Fibroblast of lung (primary cell): ENCODE measurements around the gene SLC25A44. TPM values are rescaled to one million over a fixed set of nuclear protein-coding genes. Genes with fewer than 3 reads are reported as not detected.
"Not testable (repeated sequence)": the region's sequence is repeated elsewhere in the genome, so short reads cannot be mapped to it uniquely, and the experiment has no call there.

Experiments used
- DNase-seq, 2 donors: peaks; one replicate each; pipeline versions ENCODE4 v3.0.0 to v3.0.0-alpha.2; 2010; ENCODE audit warnings: low read depth in 2 of 2
- H2AFZ ChIP-seq: 2 replicates; pipeline ENCODE4 v1.5.1; 2012; ENCODE audit warnings: low read length, control low read depth, inconsistent platforms
- H3K27ac ChIP-seq: 2 replicates; pipeline ENCODE4 v1.5.1; 2011; ENCODE audit warnings: low read length, control low read depth; ENCODE audit not compliant: insufficient read depth
- H3K27me3 ChIP-seq: 2 replicates; pipeline ENCODE4 v1.5.1; 2011; ENCODE audit warnings: mild to moderate bottlenecking, low read length; ENCODE audit not compliant: control insufficient read depth, insufficient read depth
- H3K36me3 ChIP-seq: 2 replicates; pipeline ENCODE4 v1.5.1; 2011; ENCODE audit warnings: low read length; ENCODE audit not compliant: control insufficient read depth, insufficient read depth
- H3K4me1 ChIP-seq: 2 replicates; pipeline ENCODE4 v1.5.1; 2011; ENCODE audit warnings: low read length; ENCODE audit not compliant: control insufficient read depth, insufficient read depth; ENCODE audit errors: extremely low read depth
- H3K4me2 ChIP-seq: 2 replicates; pipeline ENCODE4 v1.5.1; 2011; ENCODE audit warnings: low read length, control low read depth; ENCODE audit not compliant: insufficient read depth; ENCODE audit errors: extremely low read depth
- H3K4me3 ChIP-seq, 4 experiments: fragments of 200-600 bp in 1 of 4; sonication (generic) in 1 of 4; replicated peaks in 1 of 4; 2 replicates each; pipeline ENCODE4 v1.5.1; 2011 to 2016; ENCODE audit warnings: low read length in 4 of 4, low read depth in 3 of 4, mild to moderate bottlenecking in 3 of 4, control low read depth in 2 of 4, inconsistent platforms in 1 of 4, mixed read lengths in 1 of 4; ENCODE audit not compliant: insufficient read depth in 1 of 4; ENCODE audit errors: control extremely low read depth in 1 of 4
- H3K79me2 ChIP-seq: 2 replicates; pipeline ENCODE4 v1.5.1; 2012; ENCODE audit warnings: mild to moderate bottlenecking, low read length, inconsistent platforms; ENCODE audit not compliant: control insufficient read depth, insufficient read depth
- H3K9ac ChIP-seq: 2 replicates; pipeline ENCODE4 v1.5.1; 2011; ENCODE audit warnings: mild to moderate bottlenecking, low read length, control low read depth; ENCODE audit not compliant: insufficient read depth
- H3K9me3 ChIP-seq: 2 replicates; pipeline ENCODE4 v1.5.1; 2012; ENCODE audit warnings: low read depth, low read length; ENCODE audit not compliant: control insufficient read depth, insufficient read depth
- H4K20me1 ChIP-seq: 2 replicates; pipeline ENCODE4 v1.5.1; 2011; ENCODE audit warnings: low read length; ENCODE audit not compliant: control insufficient read depth, insufficient read depth; ENCODE audit errors: extremely low read depth
- CTCF ChIP-seq, 2 donors: IDR thresholded peaks in 1 of 2; conservative IDR thresholded peaks in 1 of 2; 1 replicate in 1 of 2; 2 replicates in 1 of 2; pipeline ENCODE4 v1.5.1; 2011 to 2012; ENCODE audit warnings: low read length in 2 of 2, control low read depth in 1 of 2, inconsistent platforms in 1 of 2, low read depth in 1 of 2, mild to moderate bottlenecking in 1 of 2
- EZH2 ChIP-seq: IDR thresholded peaks from 2 replicates; pipeline ENCODE4 v1.5.1; 2012; ENCODE audit warnings: low read length, control low read depth, mild to moderate bottlenecking; ENCODE audit errors: missing control alignments
- polyA plus RNA-seq, 2 donors: library from polyadenylated mRNA; depleted of rRNA in 1 of 2; stranded (reverse) in 1 of 2; unstranded in 1 of 2; fragments of >200 nt; gene quantifications; 2 replicates each; pipeline ENCODE4 v1.2.1, GENCODE V29; 2011 to 2012; ENCODE audit warnings: missing spikeins in 1 of 2
- total RNA-seq: library from RNA; depleted of rRNA; stranded (reverse); fragments of >200 nt; gene quantifications from 2 replicates; pipeline ENCODE4 v1.2.1, GENCODE V29; 2014

Gene SLC25A44
- total and polyA plus RNA-seq, 2 donors (not counting 1 experiment from before 2014, with no cell fraction given) = 8.4 to 32.1 TPM

- Histone ChIP-seq H3K27me3 (no peaks in the 10 kb centered on the region), H3K9me3 (no peaks in the 10 kb centered on the region), H3K36me3 (peaks cover 7% of the 10 kb centered on the region), H3K4me3 (peak within 1 kb of the TSS; percentile 70 to 95 (median 72)), H3K9ac (peak within 1 kb of the TSS; percentile 92), H4K20me1 (no peaks in the 10 kb centered on the region), H3K4me1 (peaks cover 2% of the 10 kb centered on the region), H2AFZ (peak within 1 kb of the TSS; percentile 99), H3K27ac (peak within 1 kb of the TSS; percentile 97), H3K79me2 (peaks cover 2% of the 10 kb centered on the region), H3K4me2 (peak within 1 kb of the TSS; percentile 95)
- DNase-seq = peak; percentile 95 to 96
- TF ChIP-seq EZH2 (no peak), CTCF (conservative IDR thresholded peaks at IDR 0.05 in 1 of 2, IDR thresholded peaks at IDR 0.05 in 1 of 2; ENCODE audit: low read depth in 1 of 2, low read length in 2 of 2) (no peak)
Observed at GRCh38 chr1:156212833-156213643, 19.1 kb downstream of the SLC25A44 start, which contains the start of gene PMF1. PMF1 (plus strand) TSS chr1:156213007; CDS start chr1:156213016, 9 bp downstream.

GRCh38 chr1:156213644-156213966, 19.7 kb downstream of the SLC25A44 start:
- Histone ChIP-seq H3K79me2 (peaks cover 2% of the 10 kb centered on the region), H3K4me2 (peak overlapping the region; percentile 95), H3K27ac (peak overlapping the region; percentile 97), H3K27me3 (no peaks in the 10 kb centered on the region), H4K20me1 (no peaks in the 10 kb centered on the region), H3K9ac (peak overlapping the region; percentile 92), H3K36me3 (peaks cover 7% of the 10 kb centered on the region), H3K4me3 (peak overlapping the region; percentile 70 to 95 (median 72)), H3K9me3 (no peaks in the 10 kb centered on the region), H3K4me1 (peaks cover 2% of the 10 kb centered on the region), H2AFZ (peak overlapping the region; percentile 99)
- TF ChIP-seq CTCF (conservative IDR thresholded peaks at IDR 0.05 in 1 of 2, IDR thresholded peaks at IDR 0.05 in 1 of 2; ENCODE audit: low read depth in 1 of 2, low read length in 2 of 2) (no peak), EZH2 (no peak)
- DNase-seq = no peak

GRCh38 chr1:156214024-156214748, 20.3 kb downstream of the SLC25A44 start:
- peaks cover 2% of the 10 kb centered on the region for H3K4me1 ChIP-seq
- H3K79me2 ChIP-seq = peaks cover 2% of the 10 kb centered on the region
- peak; percentile 9 to 89 for DNase-seq
- TF ChIP-seq EZH2 (no peak), CTCF (conservative IDR thresholded peaks at IDR 0.05 in 1 of 2, IDR thresholded peaks at IDR 0.05 in 1 of 2; ENCODE audit: low read depth in 1 of 2, low read length in 2 of 2) (no peak)
- H3K4me3 ChIP-seq = peak overlapping the region in 2 of 4 experiments; percentile 74 to 95
- no peak overlapping the region for H2AFZ ChIP-seq
- peak overlapping the region; percentile 52 for H3K4me2 ChIP-seq
- H3K36me3 ChIP-seq = peaks cover 7% of the 10 kb centered on the region
- peak overlapping the region; percentile 9 for H3K27ac ChIP-seq
- no peaks in the 10 kb centered on the region for H4K20me1 ChIP-seq
- no peaks in the 10 kb centered on the region for H3K27me3 ChIP-seq
- H3K9me3 ChIP-seq = no peaks in the 10 kb centered on the region
- no peak overlapping the region for H3K9ac ChIP-seq

GRCh38 chr1:156216361-156217086, 22.6 kb downstream of the SLC25A44 start:
- not testable (repeated sequence) for H2AFZ ChIP-seq, DNase-seq, H3K27me3 ChIP-seq, H3K36me3 ChIP-seq, H3K4me3 ChIP-seq, H3K79me2 ChIP-seq, H3K9ac ChIP-seq, H3K4me1 ChIP-seq, H3K27ac ChIP-seq, H3K4me2 ChIP-seq, H3K9me3 ChIP-seq, H4K20me1 ChIP-seq
